ENCODE results near the gene PLCH1.

The PLCH1 gene

GRCh38 chr3:155594526-155595187 is 150.2 kb downstream of the PLCH1 start:
- FAIRE-seq (no peak), DNase-seq (ENCODE audit: insufficient read length, low spot score) (no peak)
- no peak for TF ChIP-seq POU2F2 (IDR thresholded peaks at IDR 0.05; ENCODE audit: low read depth, low read length)
- TF ChIP-seq TAF1 (IDR thresholded peaks at IDR 0.05; ENCODE audit: low read depth, low read length) = no peak
- no peak for TF ChIP-seq PAX5 (IDR thresholded peaks at IDR 0.05; ENCODE audit: insufficient read depth, low read length, severe bottlenecking)
- no peak for TF ChIP-seq POLR2A (IDR thresholded peaks at IDR 0.05; ENCODE audit: low read depth, low read length)
- no peak for TF ChIP-seq POLR2AphosphoS5 (IDR thresholded peaks at IDR 0.05; ENCODE audit: low read depth, low read length)
- no peak for TF ChIP-seq SPI1 (IDR thresholded peaks at IDR 0.05; ENCODE audit: low read depth, low read length)

GRCh38 chr3:155587581-155587980 is 157.3 kb downstream of the PLCH1 start:
- DNase-seq (ENCODE audit: insufficient read length, low spot score) (no peak), FAIRE-seq (no peak)
- TF ChIP-seq PAX5 (IDR thresholded peaks at IDR 0.05; ENCODE audit: insufficient read depth, low read length, severe bottlenecking) (no peak), POU2F2 (IDR thresholded peaks at IDR 0.05; ENCODE audit: low read depth, low read length) (no peak), POLR2A (IDR thresholded peaks at IDR 0.05; ENCODE audit: low read depth, low read length) (no peak), SPI1 (IDR thresholded peaks at IDR 0.05; ENCODE audit: low read depth, low read length) (no peak), POLR2AphosphoS5 (IDR thresholded peaks at IDR 0.05; ENCODE audit: low read depth, low read length) (no peak), TAF1 (IDR thresholded peaks at IDR 0.05; ENCODE audit: low read depth, low read length) (no peak)

GRCh38 chr3:155585384-155585783 is 159.5 kb downstream of the PLCH1 start:
- no peak for TF ChIP-seq TAF1 (IDR thresholded peaks at IDR 0.05; ENCODE audit: low read depth, low read length)
- TF ChIP-seq POLR2AphosphoS5 (IDR thresholded peaks at IDR 0.05; ENCODE audit: low read depth, low read length) = no peak
- TF ChIP-seq POU2F2 (IDR thresholded peaks at IDR 0.05; ENCODE audit: low read depth, low read length) = no peak
- TF ChIP-seq SPI1 (IDR thresholded peaks at IDR 0.05; ENCODE audit: low read depth, low read length) = no peak
- TF ChIP-seq POLR2A (IDR thresholded peaks at IDR 0.05; ENCODE audit: low read depth, low read length) = no peak
- TF ChIP-seq PAX5 (IDR thresholded peaks at IDR 0.05; ENCODE audit: insufficient read depth, low read length, severe bottlenecking) = no peak
- FAIRE-seq (no peak), DNase-seq (ENCODE audit: insufficient read length, low spot score) (no peak)

GRCh38 chr3:155581579-155581978 is 163.3 kb downstream of the PLCH1 start:
- no peak for TF ChIP-seq POLR2AphosphoS5 (IDR thresholded peaks at IDR 0.05; ENCODE audit: low read depth, low read length)
- TF ChIP-seq POU2F2 (IDR thresholded peaks at IDR 0.05; ENCODE audit: low read depth, low read length) = no peak
- TF ChIP-seq PAX5 (IDR thresholded peaks at IDR 0.05; ENCODE audit: insufficient read depth, low read length, severe bottlenecking) = no peak
- no peak for TF ChIP-seq SPI1 (IDR thresholded peaks at IDR 0.05; ENCODE audit: low read depth, low read length)
- TF ChIP-seq POLR2A (IDR thresholded peaks at IDR 0.05; ENCODE audit: low read depth, low read length) = no peak
- TF ChIP-seq TAF1 (IDR thresholded peaks at IDR 0.05; ENCODE audit: low read depth, low read length) = no peak
- no peak for DNase-seq (ENCODE audit: insufficient read length, low spot score)
- no peak for FAIRE-seq

GRCh38 chr3:155572085-155572484 is 172.8 kb downstream of the PLCH1 start:
- DNase-seq (ENCODE audit: insufficient read length, low spot score) (no peak), FAIRE-seq (no peak)
- no peak for TF ChIP-seq TAF1 (IDR thresholded peaks at IDR 0.05; ENCODE audit: low read depth, low read length)

GRCh38 chr3:155568295-155568694 is 176.6 kb downstream of the PLCH1 start:
- no peak for DNase-seq (ENCODE audit: insufficient read length, low spot score)
- FAIRE-seq = no peak
- TF ChIP-seq TAF1 (IDR thresholded peaks at IDR 0.05; ENCODE audit: low read depth, low read length) (no peak), SPI1 (IDR thresholded peaks at IDR 0.05; ENCODE audit: low read depth, low read length) (no peak), PAX5 (IDR thresholded peaks at IDR 0.05; ENCODE audit: insufficient read depth, low read length, severe bottlenecking) (no peak), POLR2AphosphoS5 (IDR thresholded peaks at IDR 0.05; ENCODE audit: low read depth, low read length) (no peak), POLR2A (IDR thresholded peaks at IDR 0.05; ENCODE audit: low read depth, low read length) (no peak), POU2F2 (IDR thresholded peaks at IDR 0.05; ENCODE audit: low read depth, low read length) (no peak)

- no peak for DNase-seq (ENCODE audit: insufficient read length, low spot score)
- no peak for TF ChIP-seq POLR2AphosphoS5 (IDR thresholded peaks at IDR 0.05; ENCODE audit: low read depth, low read length)
- no peak for TF ChIP-seq SPI1 (IDR thresholded peaks at IDR 0.05; ENCODE audit: low read depth, low read length)
- TF ChIP-seq POLR2A (IDR thresholded peaks at IDR 0.05; ENCODE audit: low read depth, low read length) = no peak
- TF ChIP-seq POU2F2 (IDR thresholded peaks at IDR 0.05; ENCODE audit: low read depth, low read length) = no peak
- no peak for TF ChIP-seq PAX5 (IDR thresholded peaks at IDR 0.05; ENCODE audit: insufficient read depth, low read length, severe bottlenecking)
- TF ChIP-seq TAF1 (IDR thresholded peaks at IDR 0.05; ENCODE audit: low read depth, low read length) = no peak
- no peak for FAIRE-seq
Measured at GRCh38 chr3:155560594-155560993, 184.3 kb downstream of the PLCH1 start.

- FAIRE-seq (no peak), DNase-seq (ENCODE audit: insufficient read length, low spot score) (no peak)
- no peak for TF ChIP-seq SPI1 (IDR thresholded peaks at IDR 0.05; ENCODE audit: low read depth, low read length)
- TF ChIP-seq TAF1 (IDR thresholded peaks at IDR 0.05; ENCODE audit: low read depth, low read length) = no peak
- no peak for TF ChIP-seq POLR2A (IDR thresholded peaks at IDR 0.05; ENCODE audit: low read depth, low read length)
- no peak for TF ChIP-seq POLR2AphosphoS5 (IDR thresholded peaks at IDR 0.05; ENCODE audit: low read depth, low read length)
- TF ChIP-seq PAX5 (IDR thresholded peaks at IDR 0.05; ENCODE audit: insufficient read depth, low read length, severe bottlenecking) = no peak
- no peak for TF ChIP-seq POU2F2 (IDR thresholded peaks at IDR 0.05; ENCODE audit: low read depth, low read length)
Measured at GRCh38 chr3:155560135-155560534, 184.7 kb downstream of the PLCH1 start.

- TF ChIP-seq SPI1 (IDR thresholded peaks at IDR 0.05; ENCODE audit: low read depth, low read length) = no peak
- TF ChIP-seq POLR2A (IDR thresholded peaks at IDR 0.05; ENCODE audit: low read depth, low read length) = no peak
- TF ChIP-seq TAF1 (IDR thresholded peaks at IDR 0.05; ENCODE audit: low read depth, low read length) = no peak
- no peak for TF ChIP-seq POU2F2 (IDR thresholded peaks at IDR 0.05; ENCODE audit: low read depth, low read length)
- TF ChIP-seq POLR2AphosphoS5 (IDR thresholded peaks at IDR 0.05; ENCODE audit: low read depth, low read length) = no peak
- no peak for TF ChIP-seq PAX5 (IDR thresholded peaks at IDR 0.05; ENCODE audit: insufficient read depth, low read length, severe bottlenecking)
- no peak for FAIRE-seq
- no peak for DNase-seq (ENCODE audit: insufficient read length, low spot score)
Measured at GRCh38 chr3:155556531-155556930, 188.3 kb downstream of the PLCH1 start.

All from GM12891 (cell line).